Measurements from ENCODE around the gene HOXC4. TPM values are rescaled to one million over a fixed set of nuclear protein-coding genes. Genes with fewer than 3 reads are reported as not detected.

HOXC4 gene
- total RNA-seq, 2 experiments from 2014 or later: 0.15 to 0.23 TPM

GRCh38 chr12:54010053-54010971, 43.3 kb upstream of the HOXC4 start:
- Mint-ChIP-seq H3K27ac (peak overlapping the region; percentile 52), H3K4me3 (no peak overlapping the region), H3K4me1 (peaks cover 35% of the 10 kb centered on the region), H3K9me3 (no peaks in the 10 kb centered on the region), H3K27me3 (peaks cover 95% of the 10 kb centered on the region), H3K36me3 (ENCODE audit: low read depth) (peaks cover 3% of the 10 kb centered on the region)
- no peak for DNase-seq
- POLR2A ChIA-PET: interaction anchor here (1.0 to 1.7 kb wide), 2 partner anchors 13 to 70 kb away, joined by 3 to 4 read pairs; no protein-coding TSS in a partner anchor
- CTCF ChIA-PET: interaction anchor here (0.7 to 1.2 kb wide), 2 partner anchors 181 to 198 kb away, joined by 3 read pairs; no protein-coding TSS in a partner anchor

GRCh38 chr12:54010972-54011664, 42.5 kb upstream of the HOXC4 start:
- peaks cover 93% of the 10 kb centered on the region for H3K27me3 Mint-ChIP-seq
- CTCF ChIA-PET: interaction anchor here (1.2 kb wide), 1 partner anchor 181 kb away, joined by 3 read pairs; no protein-coding TSS in a partner anchor
- H3K4me1 Mint-ChIP-seq: peaks cover 30% of the 10 kb centered on the region
- no peak overlapping the region for H3K4me3 Mint-ChIP-seq
- H3K9me3 Mint-ChIP-seq: no peaks in the 10 kb centered on the region
- H3K27ac Mint-ChIP-seq: no peak overlapping the region
- POLR2A ChIA-PET: interaction anchor here (1.0 to 1.7 kb wide), 2 partner anchors 12 to 71 kb away, joined by 3 to 4 read pairs; no protein-coding TSS in a partner anchor
- peaks cover 3% of the 10 kb centered on the region for H3K36me3 Mint-ChIP-seq (ENCODE audit: low read depth)
- DNase-seq: no peak

DNA sequence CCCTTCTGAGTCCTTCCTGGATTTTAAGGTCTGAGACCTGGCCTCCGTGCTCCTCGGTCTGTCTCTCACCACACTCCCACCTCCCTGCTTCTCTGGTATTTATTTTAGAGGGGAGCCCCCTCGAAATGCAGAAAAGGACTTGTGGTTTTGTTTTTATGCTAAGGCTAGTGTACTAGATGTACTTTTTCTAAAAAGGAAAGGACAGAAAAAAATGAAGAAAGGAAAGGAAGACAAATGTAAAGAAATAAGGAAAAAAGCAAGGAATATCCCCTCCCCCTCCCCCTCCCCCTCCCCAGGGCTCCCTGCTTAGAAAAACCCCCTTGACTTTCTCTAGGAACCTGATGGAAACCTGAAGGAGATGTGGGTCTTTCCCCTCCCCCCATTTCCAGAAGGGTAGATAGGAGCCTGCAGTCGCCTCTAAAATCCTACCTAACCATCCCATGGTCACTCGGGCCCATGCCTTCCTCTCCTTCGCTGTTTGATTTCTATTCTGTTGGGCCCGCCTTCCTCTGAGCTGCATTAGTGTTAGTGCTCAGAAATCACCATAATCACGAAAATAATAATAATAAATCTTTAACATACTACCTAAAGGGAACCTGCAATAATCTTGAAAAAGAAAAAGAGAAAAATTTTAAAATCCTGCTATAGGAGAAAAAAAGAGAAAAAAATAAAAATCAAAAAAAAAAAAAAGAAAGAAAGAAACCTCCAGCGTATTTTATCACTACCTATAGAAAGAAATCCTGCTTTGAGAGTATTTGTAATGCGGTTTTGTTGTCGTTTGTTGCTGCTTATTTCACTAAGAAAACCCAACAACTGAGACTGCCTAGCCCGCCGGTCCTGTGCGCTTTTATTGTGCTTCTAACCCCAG, 41.7 kb upstream of the HOXC4 start:
- no peak for DNase-seq
- POLR2A ChIA-PET: no interaction called here
- Mint-ChIP-seq H3K4me3 (no peak overlapping the region), H3K27me3 (peaks cover 90% of the 10 kb centered on the region), H3K27ac (no peak overlapping the region), H3K9me3 (no peaks in the 10 kb centered on the region), H3K4me1 (peaks cover 23% of the 10 kb centered on the region), H3K36me3 (ENCODE audit: low read depth) (peaks cover 3% of the 10 kb centered on the region)
- CTCF ChIA-PET: interaction anchor here (0.7 to 1.3 kb wide), 5 partner anchors 147 to 196 kb away, joined by 3 to 5 read pairs (median 4); no protein-coding TSS in a partner anchor

DNA sequence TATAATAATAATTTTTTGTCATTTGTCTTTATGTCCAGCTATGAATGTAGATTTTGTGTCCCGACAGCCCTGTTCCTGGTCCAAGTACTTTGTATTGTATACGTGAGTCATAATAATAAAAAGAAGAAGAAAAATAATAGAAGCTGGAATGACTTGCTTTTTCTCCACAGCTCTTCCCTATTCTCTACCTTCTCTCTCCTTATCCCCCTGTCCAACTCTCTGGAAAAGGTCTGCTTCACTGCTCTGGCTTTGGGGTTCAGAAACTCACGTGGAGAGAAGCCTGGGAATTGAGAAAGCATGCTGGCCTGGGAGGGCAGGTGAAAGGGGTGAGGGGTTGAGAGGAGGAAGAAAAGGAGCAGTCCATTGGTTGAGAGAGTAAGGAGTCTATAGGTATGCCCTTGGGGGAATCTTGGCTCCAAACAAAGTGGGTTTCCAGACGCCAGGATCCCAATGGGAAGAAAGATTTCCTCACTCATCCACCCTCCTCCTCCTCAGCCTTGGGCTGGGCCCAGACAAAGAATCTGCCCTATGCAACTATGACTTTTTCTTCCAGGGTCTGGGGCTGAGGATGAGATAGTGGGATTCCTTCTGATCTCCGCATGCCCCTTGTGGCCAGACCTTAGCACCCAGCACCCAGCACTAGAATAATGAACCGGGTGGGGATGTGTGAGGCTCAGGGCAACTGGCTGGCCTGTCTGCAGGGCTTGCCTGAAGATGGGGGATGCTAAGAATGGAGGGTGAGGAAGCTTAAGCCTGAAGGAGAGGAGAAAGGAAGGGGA, 40.8 kb upstream of the HOXC4 start:
- Mint-ChIP-seq H3K27ac (no peak overlapping the region), H3K4me1 (peaks cover 28% of the 10 kb centered on the region), H3K27me3 (peaks cover 90% of the 10 kb centered on the region), H3K4me3 (no peak overlapping the region), H3K9me3 (no peaks in the 10 kb centered on the region), H3K36me3 (ENCODE audit: low read depth) (peaks cover 3% of the 10 kb centered on the region)
- DNase-seq: no peak
- ChIA-PET CTCF (interaction anchor here (0.6 to 1.3 kb wide), 4 partner anchors 24 to 195 kb away, joined by 3 to 5 read pairs (median 4); no protein-coding TSS in a partner anchor), POLR2A (no interaction called here)

DNA sequence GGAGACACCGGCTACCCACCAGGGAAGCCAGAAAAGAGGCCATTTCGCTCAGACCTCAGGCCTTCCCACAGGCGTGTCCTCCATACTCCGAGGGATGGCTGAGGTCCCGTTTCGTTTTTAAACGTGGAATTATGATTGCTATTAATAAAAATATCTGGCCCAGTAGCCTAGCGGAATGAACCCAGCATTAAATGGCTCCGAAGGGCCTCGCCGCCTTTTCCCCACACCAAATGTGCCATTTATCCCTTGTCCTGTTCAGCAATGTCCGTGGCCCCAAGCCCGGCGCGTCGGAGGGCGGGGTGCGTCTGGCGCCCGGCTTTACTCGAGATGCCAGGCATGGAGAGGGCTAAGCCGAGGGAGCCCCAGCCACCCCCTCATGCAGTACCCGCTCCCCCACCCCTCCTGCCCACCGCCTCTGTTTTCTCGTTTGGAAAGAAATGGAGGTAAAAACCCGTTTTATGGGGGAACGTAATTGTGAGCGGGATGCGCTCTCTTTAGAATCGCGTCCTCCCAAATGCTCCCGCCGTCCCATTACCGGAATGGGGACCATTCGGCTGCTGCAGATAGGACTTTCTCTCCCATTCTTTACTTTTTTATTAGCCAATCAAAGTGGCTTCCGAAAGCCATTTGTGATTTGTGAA, 39.1 kb upstream of the HOXC4 start:
- Mint-ChIP-seq H3K4me1 (peaks cover 30% of the 10 kb centered on the region), H3K4me3 (no peak overlapping the region), H3K27ac (no peak overlapping the region), H3K9me3 (no peaks in the 10 kb centered on the region), H3K27me3 (peaks cover 79% of the 10 kb centered on the region), H3K36me3 (ENCODE audit: low read depth) (no peaks in the 10 kb centered on the region)
- ChIA-PET CTCF (interaction anchor here (1.4 to 3.8 kb wide), 2 partner anchors 18 to 187 kb away, joined by 4 to 21 read pairs; partner anchors contain the start of gene HOXC5), POLR2A (no interaction called here)
- no peak for DNase-seq

GRCh38 chr12:54015018-54015931, 38.4 kb upstream of the HOXC4 start:
- peaks cover 30% of the 10 kb centered on the region for H3K4me1 Mint-ChIP-seq
- peaks cover 79% of the 10 kb centered on the region for H3K27me3 Mint-ChIP-seq
- H3K36me3 Mint-ChIP-seq (ENCODE audit: low read depth): no peaks in the 10 kb centered on the region
- no peak overlapping the region for H3K4me3 Mint-ChIP-seq
- H3K9me3 Mint-ChIP-seq: no peaks in the 10 kb centered on the region
- ChIA-PET POLR2A (no interaction called here), CTCF (interaction anchor here (0.7 to 3.8 kb wide), 3 partner anchors 18 to 278 kb away, joined by 4 to 21 read pairs (median 4); partner anchors contain the start of gene HOXC5)
- no peak for DNase-seq
- H3K27ac Mint-ChIP-seq: no peak overlapping the region

GRCh38 chr12:54016051-54016450, 37.6 kb upstream of the HOXC4 start:
- no peak overlapping the region for H3K27ac Mint-ChIP-seq
- peaks cover 27% of the 10 kb centered on the region for H3K4me1 Mint-ChIP-seq
- ChIA-PET CTCF (interaction anchor here (0.7 to 3.8 kb wide), 7 partner anchors 10 to 277 kb away, joined by 4 to 21 read pairs (median 9); partner anchors contain the start of gene HOXC5), POLR2A (interaction anchor here (1.2 kb wide), 1 partner anchor 173 kb away, joined by 3 read pairs; the partner anchor contains the start of gene SMUG1)
- H3K27me3 Mint-ChIP-seq: peaks cover 72% of the 10 kb centered on the region
- H3K4me3 Mint-ChIP-seq: no peak overlapping the region
- no peak for DNase-seq
- no peaks in the 10 kb centered on the region for H3K9me3 Mint-ChIP-seq
- H3K36me3 Mint-ChIP-seq (ENCODE audit: low read depth): no peaks in the 10 kb centered on the region

DNA sequence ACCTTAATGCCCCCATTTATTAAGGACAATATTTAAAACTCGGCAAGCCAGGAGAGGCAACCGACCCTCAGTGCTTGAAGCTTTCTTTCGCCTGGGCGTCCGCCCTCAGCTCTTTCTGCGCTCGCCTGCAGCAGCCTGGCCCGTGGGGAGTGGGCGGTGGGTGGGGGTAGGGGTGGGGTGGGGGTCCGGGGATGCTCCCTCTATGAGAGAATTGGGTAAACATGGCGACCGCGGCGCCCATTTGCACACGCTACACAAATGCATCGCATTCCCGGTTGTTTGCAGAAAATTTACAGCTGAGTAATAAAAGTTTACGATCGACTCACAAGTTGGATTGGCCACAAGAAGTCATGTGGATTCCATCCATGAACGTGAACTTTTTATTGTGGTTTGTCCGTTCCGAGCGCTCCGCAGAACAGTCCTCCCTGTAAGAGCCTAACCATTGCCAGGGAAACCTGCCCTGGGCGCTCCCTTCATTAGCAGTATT, 37.1 kb upstream of the HOXC4 start:
- Mint-ChIP-seq H3K4me1 (peaks cover 24% of the 10 kb centered on the region), H3K4me3 (no peak overlapping the region), H3K9me3 (no peaks in the 10 kb centered on the region), H3K36me3 (ENCODE audit: low read depth) (no peaks in the 10 kb centered on the region), H3K27ac (no peak overlapping the region), H3K27me3 (peaks cover 71% of the 10 kb centered on the region)
- DNase-seq: no peak
- POLR2A ChIA-PET: interaction anchor here (1.2 to 1.4 kb wide), 2 partner anchors 10 to 173 kb away, joined by 3 to 4 read pairs; partner anchors contain the start of gene SMUG1
- CTCF ChIA-PET: interaction anchor here (0.6 to 3.8 kb wide), 11 partner anchors 10 to 277 kb away, joined by 3 to 21 read pairs (median 8); partner anchors contain the start of genes HOXC10 and HOXC5

DNA sequence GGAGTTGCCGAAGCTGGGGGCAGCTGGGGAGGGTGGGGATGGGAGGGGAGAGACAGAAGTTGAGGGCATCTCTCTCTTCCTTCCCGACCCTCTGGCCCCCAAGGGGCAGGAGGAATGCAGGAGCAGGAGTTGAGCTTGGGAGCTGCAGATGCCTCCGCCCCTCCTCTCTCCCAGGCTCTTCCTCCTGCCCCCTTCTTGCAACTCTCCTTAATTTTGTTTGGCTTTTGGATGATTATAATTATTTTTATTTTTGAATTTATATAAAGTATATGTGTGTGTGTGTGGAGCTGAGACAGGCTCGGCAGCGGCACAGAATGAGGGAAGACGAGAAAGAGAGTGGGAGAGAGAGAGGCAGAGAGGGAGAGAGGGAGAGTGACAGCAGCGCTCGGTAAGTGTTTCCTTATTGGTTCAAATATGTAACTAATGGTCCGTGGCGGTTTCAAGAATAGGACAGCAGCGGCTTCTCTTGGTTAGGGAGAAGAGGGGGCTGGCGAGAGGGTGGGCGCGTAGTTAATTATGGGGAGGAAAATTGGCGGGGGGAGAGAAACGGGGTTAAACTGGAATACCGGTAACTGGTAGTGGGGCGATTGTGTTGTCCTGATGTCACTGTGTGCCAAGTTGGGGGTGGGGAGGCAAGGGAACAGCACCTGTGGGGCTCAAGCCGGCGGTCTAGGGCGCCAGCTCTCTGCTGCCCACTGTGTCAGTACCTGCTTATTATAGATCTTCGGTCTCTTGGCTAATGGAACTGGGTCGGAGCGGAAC, 36.4 kb upstream of the HOXC4 start:
- Mint-ChIP-seq H3K4me1 (peaks cover 23% of the 10 kb centered on the region), H3K4me3 (peak overlapping the region; percentile 73), H3K27ac (no peak overlapping the region), H3K36me3 (ENCODE audit: low read depth) (no peaks in the 10 kb centered on the region), H3K9me3 (no peaks in the 10 kb centered on the region), H3K27me3 (peaks cover 72% of the 10 kb centered on the region)
- ChIA-PET CTCF (interaction anchor here (0.6 to 3.8 kb wide), 19 partner anchors 9 to 308 kb away, joined by 3 to 21 read pairs (median 6); partner anchors contain the start of genes COPZ1, HOXC10, HOXC11 and HOXC5), POLR2A (interaction anchor here (0.9 to 1.4 kb wide), 7 partner anchors 8 to 199 kb away, joined by 3 to 4 read pairs (median 3); partner anchors contain the start of genes HOXC8 and SMUG1)
- no peak for DNase-seq

All from activated CD4-positive, alpha-beta memory T cell treated with anti-CD3 and anti-CD28 coated beads, Interleukin-2, amount 10 ng/mL, durations not matched to agents 7 days and 5 days (primary cell).